HG03520 (cell line): ENCODE data around the gene MYBL2.
"Not testable (repeated sequence)": the region's sequence is repeated elsewhere in the genome, so short reads cannot be mapped to it uniquely, and the experiment has no call there.

Experiments used
- ATAC-seq: cut with Tn5 transposase; IDR thresholded peaks from one replicate; pipeline ENCODE4 v1.9.1; 2021; ENCODE audit warnings: mild to moderate bottlenecking, moderate library complexity; ENCODE audit not compliant: unreplicated experiment

Gene MYBL2

GRCh38 chr20:43749734-43750294, 82.9 kb downstream of the MYBL2 start:
- ATAC-seq = no peak

GRCh38 chr20:43750774-43751166, 83.9 kb downstream of the MYBL2 start:
- no peak for ATAC-seq

- peak; percentile 75 for ATAC-seq
These were observed 84.5 kb downstream of the MYBL2 start for GRCh38 chr20:43751167-43752050.

- no peak for ATAC-seq
These were observed 85.1 kb downstream of the MYBL2 start for GRCh38 chr20:43752051-43752360.

- peak; percentile 47 for ATAC-seq
These were observed 85.8 kb downstream of the MYBL2 start for GRCh38 chr20:43752561-43753301.

GRCh38 chr20:43755390-43755789, 88.5 kb downstream of the MYBL2 start:
- ATAC-seq = no peak

- ATAC-seq = no peak
These were observed 88.9 kb downstream of the MYBL2 start for GRCh38 chr20:43755851-43756250.

GRCh38 chr20:43757888-43758287, 91.0 kb downstream of the MYBL2 start:
- not testable (repeated sequence) for ATAC-seq

- no peak for ATAC-seq
These were observed 94.7 kb downstream of the MYBL2 start for GRCh38 chr20:43761386-43762340.

GRCh38 chr20:43762911-43763310, 96.0 kb downstream of the MYBL2 start:
- no peak for ATAC-seq

- no peak for ATAC-seq
These were observed 99.0 kb downstream of the MYBL2 start for GRCh38 chr20:43765916-43766315.
